GM18508 (cell line): ENCODE measurements around the gene PTPRN2.

Experiments
- ATAC-seq: cut with Tn5 transposase; IDR thresholded peaks from one replicate; pipeline ENCODE4 v1.9.1; 2021; ENCODE audit warnings: moderate number of reproducible peaks; ENCODE audit not compliant: insufficient read depth, unreplicated experiment

PTPRN2 gene

GRCh38 chr7:157972914-157973313, 614.7 kb downstream of the PTPRN2 start:
- no peak for ATAC-seq

GRCh38 chr7:157971501-157971900, 616.1 kb downstream of the PTPRN2 start:
- no peak for ATAC-seq

- no peak for ATAC-seq
Measured at GRCh38 chr7:157970744-157971143, 616.9 kb downstream of the PTPRN2 start.

GRCh38 chr7:157969995-157970394, 617.6 kb downstream of the PTPRN2 start:
- no peak for ATAC-seq

GRCh38 chr7:157966490-157966889, 621.1 kb downstream of the PTPRN2 start:
- ATAC-seq: no peak

GRCh38 chr7:157964521-157964920, 623.1 kb downstream of the PTPRN2 start:
- no peak for ATAC-seq

GRCh38 chr7:157964016-157964415, 623.6 kb downstream of the PTPRN2 start:
- no peak for ATAC-seq

- ATAC-seq: no peak
Measured at GRCh38 chr7:157963526-157963925, 624.1 kb downstream of the PTPRN2 start.

- ATAC-seq: no peak
Measured at GRCh38 chr7:157962458-157963306, 624.9 kb downstream of the PTPRN2 start.

GRCh38 chr7:157961731-157962457, 625.7 kb downstream of the PTPRN2 start:
- no peak for ATAC-seq

- no peak for ATAC-seq
Measured at GRCh38 chr7:157955348-157955999, 632.1 kb downstream of the PTPRN2 start.

GRCh38 chr7:157954901-157955300, 632.7 kb downstream of the PTPRN2 start:
- ATAC-seq: no peak

- no peak for ATAC-seq
Measured at GRCh38 chr7:157952841-157953645, 634.6 kb downstream of the PTPRN2 start.

- no peak for ATAC-seq
Measured at GRCh38 chr7:157952050-157952667, 635.5 kb downstream of the PTPRN2 start.

- ATAC-seq: no peak
Measured at GRCh38 chr7:157951300-157952049, 636.1 kb downstream of the PTPRN2 start.

GRCh38 chr7:157949711-157950110, 637.9 kb downstream of the PTPRN2 start:
- no peak for ATAC-seq

- no peak for ATAC-seq
Measured at GRCh38 chr7:157947504-157947903, 640.1 kb downstream of the PTPRN2 start.

GRCh38 chr7:157946398-157947060, 641.1 kb downstream of the PTPRN2 start:
- no peak for ATAC-seq

- ATAC-seq: no peak
Measured at GRCh38 chr7:157945401-157945800, 642.2 kb downstream of the PTPRN2 start.
